ENCODE data around the gene CHCHD6. TPM values are rescaled to one million over a fixed set of nuclear protein-coding genes. Genes with fewer than 3 reads are reported as not detected.

The CHCHD6 gene
- total RNA-seq, 2 experiments from 2014 or later, result 8.7 to 9.3 TPM

- Histone ChIP-seq H3K4me1 (ENCODE audit: insufficient read depth, low read length) (no peaks in the 10 kb centered on the region), H3K9me3 (ENCODE audit: control insufficient read depth in 1 of 2, insufficient read depth in 1 of 2, low read length in 2 of 2) (peaks cover 6 to 8% of the 10 kb centered on the region in 2 experiments), H3K4me3 (ENCODE audit: low read length) (no peak overlapping the region), H3K36me3 (ENCODE audit: insufficient read depth, low read length) (no peaks in the 10 kb centered on the region), H3K27me3 (ENCODE audit: control insufficient read depth in 1 of 2, insufficient read depth in 2 of 2, low read length in 2 of 2) (peaks cover 4 to 20% of the 10 kb centered on the region in 2 experiments), H3K27ac (ENCODE audit: low read depth in 1 of 2, low read length in 2 of 2) (no peak overlapping the region)
- Mint-ChIP-seq H3K27me3 (peaks cover 24% of the 10 kb centered on the region), H3K36me3 (ENCODE audit: low read depth) (no peaks in the 10 kb centered on the region), H3K27ac (no peak overlapping the region), H3K4me1 (ENCODE audit: low read depth) (no peaks in the 10 kb centered on the region), H3K4me3 (no peak overlapping the region), H3K9me3 (peaks cover 7% of the 10 kb centered on the region)
- TF ChIP-seq, protein P1, sequence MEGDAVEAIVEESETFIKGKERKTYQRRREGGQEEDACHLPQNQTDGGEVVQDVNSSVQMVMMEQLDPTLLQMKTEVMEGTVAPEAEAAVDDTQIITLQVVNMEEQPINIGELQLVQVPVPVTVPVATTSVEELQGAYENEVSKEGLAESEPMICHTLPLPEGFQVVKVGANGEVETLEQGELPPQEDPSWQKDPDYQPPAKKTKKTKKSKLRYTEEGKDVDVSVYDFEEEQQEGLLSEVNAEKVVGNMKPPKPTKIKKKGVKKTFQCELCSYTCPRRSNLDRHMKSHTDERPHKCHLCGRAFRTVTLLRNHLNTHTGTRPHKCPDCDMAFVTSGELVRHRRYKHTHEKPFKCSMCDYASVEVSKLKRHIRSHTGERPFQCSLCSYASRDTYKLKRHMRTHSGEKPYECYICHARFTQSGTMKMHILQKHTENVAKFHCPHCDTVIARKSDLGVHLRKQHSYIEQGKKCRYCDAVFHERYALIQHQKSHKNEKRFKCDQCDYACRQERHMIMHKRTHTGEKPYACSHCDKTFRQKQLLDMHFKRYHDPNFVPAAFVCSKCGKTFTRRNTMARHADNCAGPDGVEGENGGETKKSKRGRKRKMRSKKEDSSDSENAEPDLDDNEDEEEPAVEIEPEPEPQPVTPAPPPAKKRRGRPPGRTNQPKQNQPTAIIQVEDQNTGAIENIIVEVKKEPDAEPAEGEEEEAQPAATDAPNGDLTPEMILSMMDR (IDR thresholded peaks at IDR 0.05), result no peak
- ChIA-PET POLR2A (no interaction called here), CTCF (no interaction called here)
- intact Hi-C loops (cut with DNase I, micrococcal nuclease), result no loop called here
- DNase-seq (no peak), ATAC-seq (ENCODE audit: poor library complexity) (no peak)
These were observed 270.7 kb downstream of the CHCHD6 start for GRCh38 chr3:126974756-126975155.

- Mint-ChIP-seq H3K4me3 (no peak overlapping the region), H3K36me3 (ENCODE audit: low read depth) (no peaks in the 10 kb centered on the region), H3K27ac (no peak overlapping the region), H3K9me3 (peaks cover 7% of the 10 kb centered on the region), H3K27me3 (peaks cover 17% of the 10 kb centered on the region), H3K4me1 (ENCODE audit: low read depth) (peaks cover 5% of the 10 kb centered on the region)
- Histone ChIP-seq H3K27me3 (ENCODE audit: control insufficient read depth in 1 of 2, insufficient read depth in 2 of 2, low read length in 2 of 2) (peaks cover 0 to 17% of the 10 kb centered on the region in 2 experiments), H3K9me3 (ENCODE audit: control insufficient read depth in 1 of 2, insufficient read depth in 1 of 2, low read length in 2 of 2) (peaks cover 5 to 6% of the 10 kb centered on the region in 2 experiments), H3K4me3 (ENCODE audit: low read length) (no peak overlapping the region), H3K36me3 (ENCODE audit: insufficient read depth, low read length) (no peaks in the 10 kb centered on the region), H3K27ac (ENCODE audit: low read depth in 1 of 2, low read length in 2 of 2) (no peak overlapping the region), H3K4me1 (ENCODE audit: insufficient read depth, low read length) (peaks cover 6% of the 10 kb centered on the region)
- TF ChIP-seq, protein P1 (IDR thresholded peaks at IDR 0.05), result no peak
- ATAC-seq (ENCODE audit: poor library complexity) (no peak), DNase-seq (no peak)
- intact Hi-C loops (cut with DNase I, micrococcal nuclease), result no loop called here
- POLR2A ChIA-PET, result no interaction called here
- CTCF ChIA-PET, result no interaction called here
These were observed 272.9 kb downstream of the CHCHD6 start for GRCh38 chr3:126976906-126977305.

DNA sequence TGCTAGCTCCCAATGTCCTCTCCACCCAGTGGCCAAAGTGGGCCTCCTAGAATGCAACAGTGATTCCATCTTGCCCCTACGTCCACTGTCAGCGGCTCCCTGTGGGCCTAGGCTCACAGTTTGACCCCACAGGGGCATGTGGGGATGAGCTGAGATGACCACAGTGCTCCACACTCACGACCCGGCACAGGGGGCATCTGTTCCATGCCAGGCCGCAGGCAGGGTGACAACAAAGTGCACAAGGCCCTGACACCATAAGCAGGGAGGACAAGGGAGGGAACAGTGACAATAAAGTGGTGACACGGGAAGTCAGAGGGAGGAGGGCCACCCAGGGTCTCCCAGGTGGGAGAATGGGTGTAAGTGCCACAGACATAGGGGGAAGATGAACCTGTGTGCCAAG, 273.8 kb downstream of the CHCHD6 start:
- ChIA-PET CTCF (no interaction called here), POLR2A (no interaction called here)
- H3K9me3 ChIP-seq (ENCODE audit: control insufficient read depth in 1 of 2, insufficient read depth in 1 of 2, low read length in 2 of 2), result peaks cover 5 to 6% of the 10 kb centered on the region in 2 experiments
- peaks cover 14% of the 10 kb centered on the region for H3K4me1 ChIP-seq (ENCODE audit: insufficient read depth, low read length)
- no peak overlapping the region for H3K27ac ChIP-seq (ENCODE audit: low read depth in 1 of 2, low read length in 2 of 2)
- no peaks in the 10 kb centered on the region for H3K36me3 ChIP-seq (ENCODE audit: insufficient read depth, low read length)
- no peak overlapping the region for H3K4me3 Mint-ChIP-seq
- no peak for ATAC-seq (ENCODE audit: poor library complexity)
- peaks cover 11% of the 10 kb centered on the region for H3K4me1 Mint-ChIP-seq (ENCODE audit: low read depth)
- H3K27me3 Mint-ChIP-seq, result peaks cover 17% of the 10 kb centered on the region
- peaks cover 7% of the 10 kb centered on the region for H3K9me3 Mint-ChIP-seq
- H3K27me3 ChIP-seq (ENCODE audit: control insufficient read depth in 1 of 2, insufficient read depth in 2 of 2, low read length in 2 of 2), result peaks cover 0 to 15% of the 10 kb centered on the region in 2 experiments
- TF ChIP-seq, protein P1 (IDR thresholded peaks at IDR 0.05), result no peak
- no peak for DNase-seq
- H3K36me3 Mint-ChIP-seq (ENCODE audit: low read depth), result no peaks in the 10 kb centered on the region
- H3K4me3 ChIP-seq (ENCODE audit: low read length), result no peak overlapping the region
- intact Hi-C loops (cut with DNase I, micrococcal nuclease), result no loop called here
- no peak overlapping the region for H3K27ac Mint-ChIP-seq
